Measurements from ENCODE around the gene PIWIL4. TPM values are rescaled to one million over a fixed set of nuclear protein-coding genes. Genes with fewer than 3 reads are reported as not detected.

The PIWIL4 gene
- total and polyA plus RNA-seq, 2 of the 8 experiments (the other 6 are each of a cell fraction or from before 2014, with no cell fraction given) = 0.51 to 0.52 TPM

GRCh38 chr11:94543695-94544645 lies 23.2 kb upstream of the PIWIL4 start, which contains the start of gene FUT4:
TSS of gene FUT4 (plus strand) at chr11:94543921. CDS start at chr11:94544134, 213 bp downstream.
- Histone ChIP-seq H3K14ac (ENCODE audit: insufficient read length) (no peak within 1 kb of the TSS), H3K4me1 (replicated peaks in 1 of 4; ENCODE audit: control insufficient read depth in 3 of 4, insufficient read depth in 4 of 4, low read length in 3 of 4) (peaks cover 5 to 9% (median 8%) of the 10 kb centered on the region in 4 experiments; a peak in 6 of 7 replicates), H3K18ac (ENCODE audit: extremely low read depth, low read length) (peak within 1 kb of the TSS; percentile 95), H3K23me2 (ENCODE audit: low read depth, low read length) (peaks cover 18% of the 10 kb centered on the region), H2BK12ac (ENCODE audit: low read depth, low read length) (0 out of 2 replicates have a peak within 1 kb of the TSS, but pooled peaks have one; percentile 42), H3K23ac (ENCODE audit: insufficient read length) (no peak within 1 kb of the TSS), H3K9ac (replicated peaks in 1 of 4; ENCODE audit: extremely low read depth in 1 of 4, low read depth in 3 of 4, low read length in 3 of 4) (peak within 1 kb of the TSS; percentile 55 to 79 (median 60)), H3K4me2 (ENCODE audit: insufficient read depth in 1 of 2, low read depth in 2 of 2, low read length in 2 of 2) (peak within 1 kb of the TSS; percentile 68 to 87), H3K4ac (replicated peaks; ENCODE audit: insufficient read length, low read depth, low read length) (peak within 1 kb of the TSS; percentile 32), H2AK5ac (ENCODE audit: low read depth, low read length) (no peak within 1 kb of the TSS), H2BK5ac (ENCODE audit: low read depth, low read length) (peak within 1 kb of the TSS; percentile 82; the same call in 1 of the 2 replicates), H3K36me3 (ENCODE audit: control insufficient read depth in 2 of 4, insufficient read depth in 4 of 4, low read length in 3 of 4) (no peaks in the 10 kb centered on the region), H2BK120ac (replicated peaks; ENCODE audit: low read depth, low read length) (no peak within 1 kb of the TSS), H4K91ac (replicated peaks; ENCODE audit: insufficient read length, low read length) (peak within 1 kb of the TSS; percentile 93), H3K79me2 (ENCODE audit: control insufficient read depth in 1 of 2, insufficient read depth in 2 of 2, low read length in 2 of 2) (no peaks in the 10 kb centered on the region), H4K20me1 (replicated peaks in 1 of 2; ENCODE audit: control insufficient read depth in 1 of 2, insufficient read depth in 2 of 2, low read length in 2 of 2) (no peaks in the 10 kb centered on the region), H2BK20ac (ENCODE audit: low read length) (no peak within 1 kb of the TSS), H3K56ac (replicated peaks; ENCODE audit: insufficient read length, low read depth, low read length) (peak within 1 kb of the TSS; percentile 56), H4K5ac (ENCODE audit: insufficient read length, low read depth, low read length) (peak within 1 kb of the TSS; percentile 66), H2AFZ (ENCODE audit: low read length) (peak within 1 kb of the TSS; percentile 45; the same call in 1 of the 2 replicates), H3K4me3 (ENCODE audit: extremely low read depth in 1 of 4, insufficient read depth in 2 of 4, low read depth in 3 of 4, low read length in 4 of 4) (peak within 1 kb of the TSS; percentile 50 to 75 (median 57)), H4K8ac (ENCODE audit: extremely low read depth, insufficient read depth, low read length) (peak within 1 kb of the TSS; percentile 78), H2BK15ac (ENCODE audit: low read length) (no peak within 1 kb of the TSS), H3K9me3 (ENCODE audit: insufficient read depth in 2 of 2, low read depth in 1 of 2, low read length in 1 of 2) (no peaks in the 10 kb centered on the region), H3K27ac (ENCODE audit: low read depth, low read length) (0 out of 2 replicates have a peak within 1 kb of the TSS, but pooled peaks have one; percentile 23), H3K27me3 (replicated peaks in 1 of 4; ENCODE audit: control insufficient read depth in 3 of 4, extremely low read depth in 1 of 4, insufficient read depth in 3 of 4, low read length in 3 of 4) (peaks cover 6 to 20% (median 18%) of the 10 kb centered on the region in 4 experiments), H3K79me1 (ENCODE audit: low read depth, low read length) (0 out of 2 replicates have a peak, but pooled peaks cover 2% of the 10 kb centered on the region)
- WGBS, 2 experiments (ENCODE audit: extremely low coverage in 1 of 2, insufficient coverage in 1 of 2, insufficient read length in 1 of 2, insufficient replicate concordance in 2 of 2, low coverage in 1 of 2, low lambda C conversion rate in 2 of 2, missing lambda C conversion rate in 1 of 2) = 4% methylated on average over 47 of the region's 109 CpGs; no CpG with 5 or more reads in 1 of the 2 experiments
- ChIA-PET CTCF (ENCODE audit: partially characterized antibody) (interaction anchor here (0.8 to 1.4 kb wide), 3 partner anchors 12 to 772 kb away, joined by 3 to 4 read pairs (median 3); no protein-coding TSS in a partner anchor), POLR2A (ENCODE audit: partially characterized antibody) (interaction anchor here (0.9 to 1.2 kb wide), 4 partner anchors 22 to 523 kb away, joined by 3 read pairs; partner anchors contain the start of gene AMOTL1)
- DNase-seq (ENCODE audit: low read depth in 1 of 2, low spot score in 2 of 2) = peak; percentile 51 to 89
- FAIRE-seq = no peak
- TF ChIP-seq KDM1A (IDR thresholded peaks at IDR 0.05; ENCODE audit: borderline replicate concordance, low read length) (no peak), CBX8 (IDR thresholded peaks at IDR 0.05; ENCODE audit: borderline replicate concordance, low read depth, low read length) (no peak), FOSL1 (IDR thresholded peaks at IDR 0.05; ENCODE audit: insufficient read depth, low read depth, low read length) (no peak), CHD2 (IDR thresholded peaks at IDR 0.05; ENCODE audit: low read length) (no peak), RFX5 (IDR thresholded peaks at IDR 0.05; ENCODE audit: borderline replicate concordance, low read depth, low read length) (no peak), CTCF (IDR thresholded peaks at IDR 0.05; ENCODE audit: control extremely low read depth in 1 of 3, insufficient read depth in 1 of 3, low read depth in 1 of 3, low read length in 3 of 3) (0 out of 4 replicates have a peak, but pooled peaks of 1 of the 3 experiments have one; percentile 0), GABPA (IDR thresholded peaks at IDR 0.05; ENCODE audit: borderline replicate concordance, insufficient read depth, low read length) (no peak)
